Tibial nerve (tissue), 3 donors: ENCODE data around the gene TAF11L6.
"Not testable (repeated sequence)": the region's sequence is repeated elsewhere in the genome, so short reads cannot be mapped to it uniquely, and the experiment has no call there.

Source experiments
- POLR2A ChIP-seq, 2 donors: fragments of 450-650 bp; IDR thresholded peaks; one replicate each; pipeline ENCODE4 v1.6.1; 2017; ENCODE audit warnings: antibody characterized with exemption in 2 of 2, mild to moderate bottlenecking in 2 of 2, moderate library complexity in 2 of 2
- TF ChIP-seq, protein P1 (sequence below), 5 experiments: fragments of 200-600 bp in 3 of 5; fragments of 450-650 bp in 2 of 5; sonication (generic) in 3 of 5; IDR thresholded peaks; one replicate each; pipeline ENCODE4 v1.5.1; 2016 to 2019; ENCODE audit warnings: antibody characterized with exemption in 5 of 5, mild to moderate bottlenecking in 3 of 5, moderate library complexity in 2 of 5

GRCh38 chr5:17526504-17526903, 2.0 kb upstream of the TAF11L6 start:
- TF ChIP-seq, protein P1, sequence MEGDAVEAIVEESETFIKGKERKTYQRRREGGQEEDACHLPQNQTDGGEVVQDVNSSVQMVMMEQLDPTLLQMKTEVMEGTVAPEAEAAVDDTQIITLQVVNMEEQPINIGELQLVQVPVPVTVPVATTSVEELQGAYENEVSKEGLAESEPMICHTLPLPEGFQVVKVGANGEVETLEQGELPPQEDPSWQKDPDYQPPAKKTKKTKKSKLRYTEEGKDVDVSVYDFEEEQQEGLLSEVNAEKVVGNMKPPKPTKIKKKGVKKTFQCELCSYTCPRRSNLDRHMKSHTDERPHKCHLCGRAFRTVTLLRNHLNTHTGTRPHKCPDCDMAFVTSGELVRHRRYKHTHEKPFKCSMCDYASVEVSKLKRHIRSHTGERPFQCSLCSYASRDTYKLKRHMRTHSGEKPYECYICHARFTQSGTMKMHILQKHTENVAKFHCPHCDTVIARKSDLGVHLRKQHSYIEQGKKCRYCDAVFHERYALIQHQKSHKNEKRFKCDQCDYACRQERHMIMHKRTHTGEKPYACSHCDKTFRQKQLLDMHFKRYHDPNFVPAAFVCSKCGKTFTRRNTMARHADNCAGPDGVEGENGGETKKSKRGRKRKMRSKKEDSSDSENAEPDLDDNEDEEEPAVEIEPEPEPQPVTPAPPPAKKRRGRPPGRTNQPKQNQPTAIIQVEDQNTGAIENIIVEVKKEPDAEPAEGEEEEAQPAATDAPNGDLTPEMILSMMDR (IDR thresholded peaks at IDR 0.05), result not testable (repeated sequence)
- TF ChIP-seq POLR2A (IDR thresholded peaks at IDR 0.05), result not testable (repeated sequence)
